Neural cell (in vitro differentiated cells): ENCODE measurements around the gene GNG4. TPM values are rescaled to one million over a fixed set of nuclear protein-coding genes. Genes with fewer than 3 reads are reported as not detected.

Experiments used
- H2AFZ ChIP-seq: fragments of 200-600, 300-800 bp; sonication (generic), shearing (Covaris generic); 2 replicates; pipeline ENCODE4 v1.6.0; 2014; ENCODE audit warnings: low read depth, mild to moderate bottlenecking, antibody characterized with exemption, low read length, moderate library complexity
- H3F3A ChIP-seq: fragments of 200-600 bp; shearing (Covaris generic); 2 replicates; pipeline ENCODE4 v1.6.1; 2016; ENCODE audit warnings: mild to moderate bottlenecking, moderate library complexity, mixed read lengths, antibody characterized with exemption, low read length; ENCODE audit not compliant: insufficient read depth, poor library complexity, severe bottlenecking
- H3K27ac ChIP-seq: fragments of 200-600, 300-800 bp; sonication (generic), shearing (Covaris generic); 2 replicates; pipeline ENCODE4 v1.5.1; 2014; ENCODE audit warnings: mild to moderate bottlenecking, low read length, moderate library complexity
- H3K27me3 ChIP-seq: fragments of 300-800, 200-600 bp; sonication (generic), shearing (Covaris generic); 2 replicates; pipeline ENCODE4 v1.6.0; 2014; ENCODE audit warnings: mild to moderate bottlenecking, low read depth, low read length, moderate library complexity; ENCODE audit not compliant: insufficient read depth
- H3K36me3 ChIP-seq: fragments of 300-800, 200-600 bp; sonication (generic), shearing (Covaris generic); 2 replicates; pipeline ENCODE4 v1.5.1; 2014; ENCODE audit warnings: mild to moderate bottlenecking, antibody characterized with exemption, low read length, moderate library complexity; ENCODE audit not compliant: insufficient read depth
- H3K4me2 ChIP-seq: fragments of 300-800, 200-600 bp; sonication (generic), shearing (Covaris generic); 2 replicates; pipeline ENCODE4 v1.6.0; 2014; ENCODE audit warnings: mild to moderate bottlenecking, low read length
- H3K4me3 ChIP-seq: fragments of 300-800, 200-600 bp; sonication (generic), shearing (Covaris generic); 2 replicates; pipeline ENCODE4 v1.5.1; 2014; ENCODE audit warnings: mild to moderate bottlenecking, low read length, moderate library complexity
- H3K79me2 ChIP-seq: fragments of 200-600 bp; shearing (Covaris generic); replicated peaks from 2 replicates; pipeline ENCODE4 v1.6.0; 2014; ENCODE audit warnings: mild to moderate bottlenecking, low read length, moderate library complexity; ENCODE audit not compliant: insufficient read depth
- H3K9ac ChIP-seq: fragments of 300-800, 200-600 bp; sonication (generic), shearing (Covaris generic); 2 replicates; pipeline ENCODE4 v1.6.1; 2016; ENCODE audit warnings: mild to moderate bottlenecking, low read length, mixed read lengths
- H3K9me2 ChIP-seq: fragments of 200-600 bp; shearing (Covaris generic); 2 replicates; pipeline ENCODE4 v1.6.1; 2016; ENCODE audit warnings: mild to moderate bottlenecking, low read length, mixed read lengths; ENCODE audit not compliant: insufficient read depth
- H3K9me3 ChIP-seq: fragments of 200-600, 300-800 bp; sonication (generic), shearing (Covaris generic); 2 replicates; pipeline ENCODE4 v1.6.1; 2016; ENCODE audit warnings: mild to moderate bottlenecking, mixed run types, low read length, moderate library complexity, mixed read lengths
- H4K20me1 ChIP-seq: fragments of 200-600 bp; shearing (Covaris generic); 2 replicates; pipeline ENCODE4 v1.6.1; 2016; ENCODE audit warnings: mild to moderate bottlenecking, mixed run types; ENCODE audit not compliant: insufficient read depth
- EP300 ChIP-seq: fragments of 450-650 bp; conservative IDR thresholded peaks from 2 replicates; pipeline ENCODE4 v1.6.1; 2014; ENCODE audit warnings: antibody characterized with exemption, mild to moderate bottlenecking, moderate library complexity; ENCODE audit not compliant: poor library complexity, severe bottlenecking
- EZH2 ChIP-seq: fragments of 200-600, 300-800 bp; shearing (Covaris generic), sonication (generic); IDR thresholded peaks from 2 replicates; pipeline ENCODE4 v1.6.1; 2014; ENCODE audit warnings: antibody characterized with exemption, low read length, borderline replicate concordance, mild to moderate bottlenecking; ENCODE audit not compliant: insufficient read depth, poor library complexity, severe bottlenecking
- MXI1 ChIP-seq: fragments of 450-650 bp; conservative IDR thresholded peaks from 2 replicates; pipeline ENCODE4 v1.6.1; 2014; ENCODE audit warnings: antibody characterized with exemption, mild to moderate bottlenecking; ENCODE audit not compliant: poor library complexity, severe bottlenecking
- POLR2AphosphoS5 ChIP-seq: IDR thresholded peaks from 2 replicates; pipeline ENCODE4 v1.6.1; 2012
- RAD21 ChIP-seq: fragments of 450-650 bp; conservative IDR thresholded peaks from 2 replicates; pipeline ENCODE4 v1.6.1; 2014; ENCODE audit warnings: antibody characterized with exemption, mild to moderate bottlenecking, moderate library complexity
- SMC3 ChIP-seq: fragments of 450-650 bp; conservative IDR thresholded peaks from 2 replicates; pipeline ENCODE4 v1.6.1; 2014; ENCODE audit warnings: antibody characterized with exemption, mild to moderate bottlenecking, moderate library complexity; ENCODE audit not compliant: poor library complexity
- TAF1 ChIP-seq: IDR thresholded peaks from 2 replicates; pipeline ENCODE4 v1.6.1; 2012; ENCODE audit warnings: low read depth
- polyA plus RNA-seq: library from polyadenylated mRNA; depleted of rRNA; stranded (reverse); fragments of >200 nt; gene quantifications from 2 replicates; pipeline ENCODE4 v1.2.3, GENCODE V29; 2014
- TF ChIP-seq, protein P1 (sequence below): IDR thresholded peaks from 2 replicates; pipeline ENCODE4 v1.6.1; 2012; ENCODE audit warnings: borderline replicate concordance
- TF ChIP-seq, protein P2 (sequence below): fragments of 450-650 bp; IDR thresholded peaks from 2 replicates; pipeline ENCODE4 v1.5.1; 2014; ENCODE audit warnings: antibody characterized with exemption, mild to moderate bottlenecking, moderate library complexity; ENCODE audit not compliant: poor library complexity, severe bottlenecking

Gene GNG4
- polyA plus RNA-seq, 1 donor from 2014 or later, result 63.2 TPM

DNA sequence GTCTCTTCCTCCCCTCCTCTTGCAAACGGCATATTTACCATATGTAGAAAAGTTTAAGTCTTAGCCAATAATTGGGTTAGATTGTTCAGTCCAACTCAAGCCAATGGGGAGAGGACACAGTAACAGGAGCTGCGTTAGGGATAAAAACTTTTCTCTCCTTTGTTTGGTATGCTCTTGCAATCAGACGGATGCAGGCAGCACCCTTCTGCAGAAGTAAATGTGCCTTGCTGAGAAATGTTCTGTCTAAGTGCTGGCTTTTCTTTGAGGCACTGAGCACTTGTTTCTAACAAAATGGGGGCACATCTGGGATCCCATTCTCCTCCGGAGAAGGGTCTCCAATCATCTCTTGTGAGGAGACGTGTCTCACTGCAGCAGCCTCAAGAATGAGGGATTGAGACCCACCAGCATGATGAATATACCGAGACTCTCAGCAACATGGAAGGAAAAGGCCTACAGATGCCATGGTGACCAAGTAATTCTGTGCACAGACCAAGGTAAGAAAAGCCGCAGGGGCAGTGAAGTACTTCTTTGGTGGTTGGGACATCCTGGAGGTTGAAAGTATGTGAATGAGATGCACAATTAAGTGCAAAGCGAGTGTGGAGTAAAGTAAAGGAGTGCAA is 20.7 kb upstream of the GNG4 start:
- H3F3A ChIP-seq, result no peaks in the 10 kb centered on the region
- H3K27ac ChIP-seq, result no peak overlapping the region
- no peak overlapping the region for H2AFZ ChIP-seq
- no peaks in the 10 kb centered on the region for H3K36me3 ChIP-seq
- H3K9ac ChIP-seq, result no peak overlapping the region
- H3K27me3 ChIP-seq, result no peaks in the 10 kb centered on the region
- H4K20me1 ChIP-seq, result no peaks in the 10 kb centered on the region
- peaks cover 4% of the 10 kb centered on the region for H3K79me2 ChIP-seq
- no peak overlapping the region for H3K4me2 ChIP-seq
- TF ChIP-seq TAF1 (no peak), POLR2AphosphoS5 (no peak), RAD21 (no peak), EP300 (no peak), SMC3 (no peak), EZH2 (no peak), MXI1 (no peak)
- TF ChIP-seq, protein P1, sequence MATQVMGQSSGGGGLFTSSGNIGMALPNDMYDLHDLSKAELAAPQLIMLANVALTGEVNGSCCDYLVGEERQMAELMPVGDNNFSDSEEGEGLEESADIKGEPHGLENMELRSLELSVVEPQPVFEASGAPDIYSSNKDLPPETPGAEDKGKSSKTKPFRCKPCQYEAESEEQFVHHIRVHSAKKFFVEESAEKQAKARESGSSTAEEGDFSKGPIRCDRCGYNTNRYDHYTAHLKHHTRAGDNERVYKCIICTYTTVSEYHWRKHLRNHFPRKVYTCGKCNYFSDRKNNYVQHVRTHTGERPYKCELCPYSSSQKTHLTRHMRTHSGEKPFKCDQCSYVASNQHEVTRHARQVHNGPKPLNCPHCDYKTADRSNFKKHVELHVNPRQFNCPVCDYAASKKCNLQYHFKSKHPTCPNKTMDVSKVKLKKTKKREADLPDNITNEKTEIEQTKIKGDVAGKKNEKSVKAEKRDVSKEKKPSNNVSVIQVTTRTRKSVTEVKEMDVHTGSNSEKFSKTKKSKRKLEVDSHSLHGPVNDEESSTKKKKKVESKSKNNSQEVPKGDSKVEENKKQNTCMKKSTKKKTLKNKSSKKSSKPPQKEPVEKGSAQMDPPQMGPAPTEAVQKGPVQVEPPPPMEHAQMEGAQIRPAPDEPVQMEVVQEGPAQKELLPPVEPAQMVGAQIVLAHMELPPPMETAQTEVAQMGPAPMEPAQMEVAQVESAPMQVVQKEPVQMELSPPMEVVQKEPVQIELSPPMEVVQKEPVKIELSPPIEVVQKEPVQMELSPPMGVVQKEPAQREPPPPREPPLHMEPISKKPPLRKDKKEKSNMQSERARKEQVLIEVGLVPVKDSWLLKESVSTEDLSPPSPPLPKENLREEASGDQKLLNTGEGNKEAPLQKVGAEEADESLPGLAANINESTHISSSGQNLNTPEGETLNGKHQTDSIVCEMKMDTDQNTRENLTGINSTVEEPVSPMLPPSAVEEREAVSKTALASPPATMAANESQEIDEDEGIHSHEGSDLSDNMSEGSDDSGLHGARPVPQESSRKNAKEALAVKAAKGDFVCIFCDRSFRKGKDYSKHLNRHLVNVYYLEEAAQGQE, result no peak
- TF ChIP-seq, protein P2, sequence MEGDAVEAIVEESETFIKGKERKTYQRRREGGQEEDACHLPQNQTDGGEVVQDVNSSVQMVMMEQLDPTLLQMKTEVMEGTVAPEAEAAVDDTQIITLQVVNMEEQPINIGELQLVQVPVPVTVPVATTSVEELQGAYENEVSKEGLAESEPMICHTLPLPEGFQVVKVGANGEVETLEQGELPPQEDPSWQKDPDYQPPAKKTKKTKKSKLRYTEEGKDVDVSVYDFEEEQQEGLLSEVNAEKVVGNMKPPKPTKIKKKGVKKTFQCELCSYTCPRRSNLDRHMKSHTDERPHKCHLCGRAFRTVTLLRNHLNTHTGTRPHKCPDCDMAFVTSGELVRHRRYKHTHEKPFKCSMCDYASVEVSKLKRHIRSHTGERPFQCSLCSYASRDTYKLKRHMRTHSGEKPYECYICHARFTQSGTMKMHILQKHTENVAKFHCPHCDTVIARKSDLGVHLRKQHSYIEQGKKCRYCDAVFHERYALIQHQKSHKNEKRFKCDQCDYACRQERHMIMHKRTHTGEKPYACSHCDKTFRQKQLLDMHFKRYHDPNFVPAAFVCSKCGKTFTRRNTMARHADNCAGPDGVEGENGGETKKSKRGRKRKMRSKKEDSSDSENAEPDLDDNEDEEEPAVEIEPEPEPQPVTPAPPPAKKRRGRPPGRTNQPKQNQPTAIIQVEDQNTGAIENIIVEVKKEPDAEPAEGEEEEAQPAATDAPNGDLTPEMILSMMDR, result no peak
- no peak overlapping the region for H3K4me3 ChIP-seq
- no peaks in the 10 kb centered on the region for H3K9me2 ChIP-seq
- H3K9me3 ChIP-seq, result no peaks in the 10 kb centered on the region

DNA sequence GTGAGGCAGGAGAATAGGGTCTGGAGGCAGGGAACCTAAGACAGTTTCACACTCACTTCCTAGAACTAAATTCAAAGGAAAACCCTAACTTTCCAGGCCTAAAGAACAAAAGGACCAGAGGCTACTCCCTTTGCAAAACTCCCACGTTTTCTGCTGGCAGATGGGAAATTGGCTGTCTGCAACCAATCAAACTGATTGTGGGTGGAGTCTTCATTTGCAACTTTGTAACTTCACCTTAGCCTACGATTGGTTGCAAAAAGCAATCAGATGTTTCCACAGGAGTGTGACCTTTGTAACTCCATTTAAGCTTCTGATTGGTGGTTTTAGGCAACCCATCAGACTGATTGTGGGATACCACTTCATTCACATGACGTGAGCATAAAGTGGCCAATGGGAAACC is 19.7 kb upstream of the GNG4 start:
- H3K36me3 ChIP-seq, result no peaks in the 10 kb centered on the region
- peaks cover under 1% of the 10 kb centered on the region for H3K79me2 ChIP-seq
- no peak overlapping the region for H2AFZ ChIP-seq
- H3F3A ChIP-seq, result no peaks in the 10 kb centered on the region
- no peaks in the 10 kb centered on the region for H4K20me1 ChIP-seq
- H3K27ac ChIP-seq, result no peak overlapping the region
- H3K9ac ChIP-seq, result no peak overlapping the region
- no peaks in the 10 kb centered on the region for H3K9me3 ChIP-seq
- H3K27me3 ChIP-seq, result no peaks in the 10 kb centered on the region
- H3K9me2 ChIP-seq, result no peaks in the 10 kb centered on the region
- TF ChIP-seq SMC3 (no peak), POLR2AphosphoS5 (no peak), RAD21 (no peak), MXI1 (no peak), EZH2 (no peak), EP300 (no peak), TAF1 (no peak)
- TF ChIP-seq, protein P1, result no peak
- TF ChIP-seq, protein P2, result no peak
- no peak overlapping the region for H3K4me2 ChIP-seq
- no peak overlapping the region for H3K4me3 ChIP-seq
